ENCODE measurements around the gene ANXA9. TPM values are rescaled to one million over a fixed set of nuclear protein-coding genes. Genes with fewer than 3 reads are reported as not detected.

ANXA9 gene
- total and polyA plus RNA-seq, 2 donors from 2014 or later: 3.3 to 38.5 TPM

- H3K27me3 ChIP-seq (ENCODE audit: control insufficient read depth, insufficient read depth, low read length): no peaks in the 10 kb centered on the region
- no peak overlapping the region for H3K9ac ChIP-seq (ENCODE audit: low read length in 3 of 3)
- H3K36me3 ChIP-seq (ENCODE audit: control insufficient read depth in 2 of 3, insufficient read depth in 3 of 3, low read length in 3 of 3): no peaks in the 10 kb centered on the region
- intact Hi-C loops (cut with DNase I): no loop called here
- peak overlapping the region in 1 of 2 donors; percentile 79 for H3K27ac ChIP-seq (ENCODE audit: low read depth in 2 of 2, low read length in 2 of 2)
- H3K9me3 ChIP-seq (ENCODE audit: control insufficient read depth in 2 of 3, insufficient read depth in 1 of 3, low read length in 3 of 3): no peaks in the 10 kb centered on the region
- H3K4me1 ChIP-seq (ENCODE audit: control insufficient read depth in 2 of 3, insufficient read depth in 2 of 3, low read depth in 1 of 3, low read length in 3 of 3): peaks cover 2 to 46% (median 42%) of the 10 kb centered on the region in 3 donors
- FAIRE-seq (no peak), DNase-seq (peak in 3 of 5 donors; percentile 47 to 64 (median 58))
- TF ChIP-seq CTCF (IDR thresholded peaks at IDR 0.05; ENCODE audit: borderline replicate concordance, extremely low read depth, insufficient read depth): no peak
- H3K4me3 ChIP-seq (ENCODE audit: low read length in 3 of 3): peak overlapping the region in 1 of 3 donors; percentile 42
Measured at GRCh38 chr1:150981177-150981804, 801 bp upstream of the ANXA9 start.

- intact Hi-C loops (cut with DNase I): no loop called here
- FAIRE-seq: no peak
- H3K27ac ChIP-seq (ENCODE audit: low read depth in 2 of 2, low read length in 2 of 2): no peak overlapping the region
Measured at GRCh38 chr1:150985179-150985825, 3.2 kb downstream of the ANXA9 start.

DNA sequence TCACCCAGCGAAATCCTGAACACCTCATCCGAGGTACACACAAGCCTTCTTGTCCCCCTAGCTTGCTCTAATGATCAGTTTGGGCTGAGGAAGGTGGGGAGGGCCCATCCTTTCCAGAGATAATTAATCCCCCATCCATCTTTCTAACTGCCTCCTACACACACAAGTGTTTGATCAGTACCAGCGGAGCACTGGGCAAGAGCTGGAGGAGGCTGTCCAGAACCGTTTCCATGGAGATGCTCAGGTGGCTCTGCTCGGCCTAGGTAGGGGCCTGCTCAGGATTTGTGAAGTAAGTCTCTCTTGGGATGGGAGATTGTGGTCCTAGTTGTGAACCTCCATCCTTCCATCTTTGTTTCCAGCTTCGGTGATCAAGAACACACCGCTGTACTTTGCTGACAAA is 5.8 kb downstream of the ANXA9 start:
- H3K27ac ChIP-seq (ENCODE audit: low read depth in 2 of 2, low read length in 2 of 2): no peak overlapping the region
- intact Hi-C loops (cut with DNase I): no loop called here
- H3K4me1 ChIP-seq (ENCODE audit: control insufficient read depth in 2 of 3, insufficient read depth in 2 of 3, low read depth in 1 of 3, low read length in 3 of 3): peaks cover 0 to 6% (median 0%) of the 10 kb centered on the region in 3 donors
- H3K36me3 ChIP-seq (ENCODE audit: control insufficient read depth in 2 of 3, insufficient read depth in 3 of 3, low read length in 3 of 3): no peaks in the 10 kb centered on the region
- H3K4me3 ChIP-seq (ENCODE audit: low read length in 3 of 3): no peak overlapping the region
- H3K9me3 ChIP-seq (ENCODE audit: control insufficient read depth in 2 of 3, insufficient read depth in 1 of 3, low read length in 3 of 3): no peaks in the 10 kb centered on the region
- no peak for TF ChIP-seq CTCF (IDR thresholded peaks at IDR 0.05; ENCODE audit: borderline replicate concordance, extremely low read depth, insufficient read depth)
- FAIRE-seq: no peak
- H3K27me3 ChIP-seq (ENCODE audit: control insufficient read depth, insufficient read depth, low read length): no peaks in the 10 kb centered on the region
- DNase-seq: peak in 2 of 5 donors; percentile 43 to 48
- H3K9ac ChIP-seq (ENCODE audit: low read length in 3 of 3): no peak overlapping the region

More at GRCh38 chr1:150985179-150985825, 3.2 kb downstream of the ANXA9 start:
- H3K9ac ChIP-seq (ENCODE audit: low read length in 3 of 3): no peak overlapping the region
- peak in 1 of 5 donors; percentile 32 for DNase-seq
- TF ChIP-seq CTCF (IDR thresholded peaks at IDR 0.05; ENCODE audit: borderline replicate concordance, extremely low read depth, insufficient read depth): no peak
- H3K4me3 ChIP-seq (ENCODE audit: low read length in 3 of 3): no peak overlapping the region
- H3K27me3 ChIP-seq (ENCODE audit: control insufficient read depth, insufficient read depth, low read length): no peaks in the 10 kb centered on the region
- no peaks in the 10 kb centered on the region for H3K36me3 ChIP-seq (ENCODE audit: control insufficient read depth in 2 of 3, insufficient read depth in 3 of 3, low read length in 3 of 3)
- H3K4me1 ChIP-seq (ENCODE audit: control insufficient read depth in 2 of 3, insufficient read depth in 2 of 3, low read depth in 1 of 3, low read length in 3 of 3): peaks cover 0 to 28% (median 21%) of the 10 kb centered on the region in 3 donors
- H3K9me3 ChIP-seq (ENCODE audit: control insufficient read depth in 2 of 3, insufficient read depth in 1 of 3, low read length in 3 of 3): no peaks in the 10 kb centered on the region
